SKM-1 treated with dmso at 0.1 percent for 144 hours (cell line): Measurements from ENCODE around the gene KLHL40.
A peak's percentile ranks its signal among the peaks of the same experiment; 100 is the strongest.

Source experiments
- DNase-seq: peaks from one replicate; lab custom pipeline; 2025; ENCODE audit not compliant: unreplicated experiment; lab: John Stamatoyannopoulos, UW

The KLHL40 gene

DNA sequence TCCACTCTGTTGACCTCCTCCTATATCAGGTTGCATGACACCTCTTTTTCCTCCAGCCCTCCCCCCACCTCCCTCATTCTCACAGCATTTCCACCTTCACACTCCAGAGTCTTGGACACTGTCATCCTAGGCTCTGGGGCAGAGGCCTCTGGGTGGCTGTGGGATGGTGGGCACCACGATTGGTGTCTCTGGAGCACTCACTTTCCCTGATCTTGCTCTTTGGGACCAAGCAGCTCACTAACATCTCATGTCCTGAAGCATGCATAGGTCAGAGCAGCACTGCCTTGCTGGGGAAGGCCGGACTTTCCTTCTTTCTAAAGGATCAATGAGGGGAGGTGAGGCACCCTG, 16.9 kb upstream of the KLHL40 start:
- no peak for DNase-seq

DNA sequence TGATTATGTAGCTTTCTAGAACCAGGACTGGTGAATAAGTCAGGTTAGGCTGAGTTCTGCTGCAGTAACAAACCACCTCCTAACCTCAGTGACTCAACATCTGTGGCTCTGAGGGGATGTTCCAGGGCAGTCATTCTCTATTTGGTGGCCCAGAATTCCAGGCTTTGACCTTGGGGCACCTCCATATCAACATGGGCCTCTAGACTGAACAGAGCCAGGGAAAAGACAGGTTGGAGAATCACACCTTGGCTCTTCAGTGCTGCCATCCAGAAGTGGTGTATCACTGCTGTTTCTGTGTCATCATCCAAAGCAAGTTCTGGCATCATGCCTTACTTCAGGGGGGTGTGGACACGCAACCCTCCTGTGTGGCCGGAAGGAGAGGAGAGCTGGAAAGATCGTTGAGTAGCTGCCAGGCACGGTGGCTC, 16.5 kb upstream of the KLHL40 start:
- DNase-seq = no peak

DNA sequence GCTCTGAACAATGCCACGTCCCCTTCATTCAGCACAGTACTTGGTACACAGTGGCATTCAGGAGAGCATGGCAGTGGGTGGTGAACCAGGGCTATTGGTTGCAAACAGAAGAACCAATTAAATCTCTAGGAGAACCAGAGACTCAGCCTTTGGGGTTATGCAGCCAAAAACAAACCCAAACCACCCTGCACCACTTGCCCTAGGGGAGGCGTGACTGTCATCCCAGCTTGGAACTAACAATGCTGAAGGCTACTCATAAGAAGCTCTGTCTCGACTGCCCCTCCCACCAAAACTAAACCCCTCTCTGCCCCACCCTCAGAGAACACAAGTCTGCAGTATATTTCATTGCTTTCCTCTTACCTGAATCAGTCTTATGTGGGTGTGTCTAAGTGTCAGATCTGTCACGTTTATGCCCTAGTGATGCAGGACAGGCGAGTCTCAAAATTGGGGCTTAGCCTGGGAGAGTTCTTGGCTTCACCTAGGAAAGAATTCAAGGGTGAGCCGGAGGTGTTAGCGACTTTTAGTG, 15.2 kb upstream of the KLHL40 start:
- no peak for DNase-seq

DNA sequence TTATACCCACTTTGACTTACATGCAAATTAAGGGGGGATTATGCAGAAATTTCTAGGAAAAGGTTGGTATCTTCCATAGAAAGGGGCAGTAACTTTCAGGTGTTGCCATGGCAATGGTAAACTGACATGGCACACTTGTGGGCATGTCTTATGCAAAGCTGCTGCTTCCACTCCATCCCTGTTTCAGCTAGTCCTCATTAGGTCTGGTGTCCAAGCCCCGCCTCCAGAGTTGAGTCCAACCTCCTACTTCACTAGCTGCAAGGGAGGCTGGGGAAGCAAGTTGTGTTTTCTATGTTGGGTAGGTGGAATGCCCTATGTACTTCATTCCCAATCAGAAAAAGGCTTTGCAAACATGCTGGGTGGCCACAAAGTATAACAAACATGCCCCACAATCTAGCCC, 14.7 kb upstream of the KLHL40 start:
- DNase-seq = no peak

- DNase-seq = no peak
These were observed 12.8 kb upstream of the KLHL40 start for GRCh38 chr3:42672515-42672914.

- no peak for DNase-seq
These were observed 12.3 kb upstream of the KLHL40 start for GRCh38 chr3:42673082-42673481.

GRCh38 chr3:42674146-42674545, 11.2 kb upstream of the KLHL40 start:
- no peak for DNase-seq

GRCh38 chr3:42675909-42676308, 9.4 kb upstream of the KLHL40 start:
- DNase-seq = no peak

DNA sequence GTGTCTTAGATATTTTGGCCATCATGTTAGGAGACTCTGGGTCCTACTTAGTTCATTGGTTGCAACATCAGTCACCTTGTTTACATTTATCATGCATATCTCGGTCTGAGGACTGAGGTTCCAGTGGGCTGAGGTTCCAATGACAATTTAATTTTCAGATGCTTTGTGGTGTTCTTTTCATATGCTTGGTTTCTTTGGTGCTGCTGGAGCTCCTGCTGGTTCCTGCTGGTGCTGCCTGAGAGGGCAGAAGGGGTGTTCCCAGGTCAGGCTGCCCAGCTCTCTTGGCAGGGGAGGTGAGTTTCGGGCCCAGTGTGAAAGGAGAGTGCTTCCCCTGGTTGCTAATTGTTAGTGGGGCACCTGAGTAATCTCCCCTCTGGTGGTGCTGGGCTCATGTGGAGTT, 6.9 kb upstream of the KLHL40 start:
- no peak for DNase-seq

DNA sequence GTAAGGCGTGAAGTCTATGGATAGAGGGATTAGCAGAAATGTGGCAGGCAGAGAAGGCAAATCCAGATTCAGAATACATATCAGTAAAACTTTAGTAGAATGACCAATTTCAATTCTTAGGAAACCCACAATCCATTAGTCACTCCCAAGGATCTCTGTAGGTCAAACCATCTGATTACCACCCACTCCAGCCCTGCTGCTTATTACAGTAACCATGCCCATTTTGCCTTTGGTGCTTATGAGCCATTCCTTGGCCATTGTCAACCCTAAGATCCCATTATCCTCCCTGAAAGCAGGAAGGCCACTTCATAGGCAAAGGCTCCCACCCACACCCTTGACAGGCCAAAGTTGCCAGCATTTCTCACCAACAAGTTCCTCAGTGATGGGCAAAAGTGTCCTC, 5.1 kb upstream of the KLHL40 start:
- DNase-seq = no peak

DNA sequence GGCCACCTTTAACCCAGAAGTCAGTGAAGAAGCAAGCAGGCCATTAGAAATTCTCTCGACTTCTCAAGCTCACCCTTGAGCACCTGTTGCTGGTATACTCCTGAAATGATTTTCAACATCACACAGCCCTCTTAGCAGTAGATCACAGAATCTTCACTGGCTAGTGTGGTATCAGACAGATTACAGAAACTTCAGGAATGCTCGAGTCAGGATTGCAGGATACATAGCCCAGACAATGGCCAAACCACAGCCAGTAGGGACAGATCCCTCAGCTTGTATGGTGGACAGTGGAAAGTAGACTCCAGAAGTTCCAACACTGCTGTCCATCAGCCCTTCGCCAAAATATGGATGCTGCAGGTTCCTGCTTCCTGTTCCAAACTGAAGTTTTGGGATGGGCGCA, 4.5 kb upstream of the KLHL40 start:
- no peak for DNase-seq

DNA sequence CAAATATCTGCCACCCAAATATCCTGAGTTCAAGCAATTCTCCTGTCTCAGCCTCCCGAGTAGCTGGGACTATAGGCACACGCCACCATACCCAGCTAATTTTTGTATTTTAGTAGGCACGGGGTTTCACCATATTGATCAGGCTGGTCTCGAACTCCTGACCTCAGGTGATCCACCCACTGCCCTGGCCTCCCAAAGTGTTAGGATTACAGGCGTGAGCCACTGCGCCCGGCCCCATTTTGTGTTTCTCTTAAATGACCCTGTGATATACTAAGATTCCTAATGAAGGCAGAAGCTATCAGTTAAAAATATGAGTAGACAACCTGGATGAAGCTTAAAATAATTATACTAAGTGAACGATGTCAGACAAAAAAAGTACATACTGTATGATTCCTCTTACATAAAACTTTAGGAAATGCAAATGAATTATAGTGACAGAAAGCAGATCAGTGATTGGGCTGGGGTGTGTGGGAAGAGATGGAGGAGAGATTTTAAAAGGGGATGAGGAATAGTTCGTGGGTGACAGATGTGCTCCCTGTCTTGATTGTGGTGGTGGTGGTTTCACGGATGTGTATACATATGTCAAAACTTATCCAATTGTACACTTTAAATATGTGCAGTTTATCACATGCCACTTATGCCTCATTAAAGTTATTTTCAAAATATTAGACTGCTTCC, 3.8 kb upstream of the KLHL40 start:
- no peak for DNase-seq

GRCh38 chr3:42682301-42683070, 2.9 kb upstream of the KLHL40 start:
- DNase-seq = no peak

GRCh38 chr3:42683875-42684598, 1.3 kb upstream of the KLHL40 start:
- DNase-seq = peak; percentile 20

GRCh38 chr3:42684632-42685362, 540 bp upstream of the KLHL40 start:
- DNase-seq = no peak

DNA sequence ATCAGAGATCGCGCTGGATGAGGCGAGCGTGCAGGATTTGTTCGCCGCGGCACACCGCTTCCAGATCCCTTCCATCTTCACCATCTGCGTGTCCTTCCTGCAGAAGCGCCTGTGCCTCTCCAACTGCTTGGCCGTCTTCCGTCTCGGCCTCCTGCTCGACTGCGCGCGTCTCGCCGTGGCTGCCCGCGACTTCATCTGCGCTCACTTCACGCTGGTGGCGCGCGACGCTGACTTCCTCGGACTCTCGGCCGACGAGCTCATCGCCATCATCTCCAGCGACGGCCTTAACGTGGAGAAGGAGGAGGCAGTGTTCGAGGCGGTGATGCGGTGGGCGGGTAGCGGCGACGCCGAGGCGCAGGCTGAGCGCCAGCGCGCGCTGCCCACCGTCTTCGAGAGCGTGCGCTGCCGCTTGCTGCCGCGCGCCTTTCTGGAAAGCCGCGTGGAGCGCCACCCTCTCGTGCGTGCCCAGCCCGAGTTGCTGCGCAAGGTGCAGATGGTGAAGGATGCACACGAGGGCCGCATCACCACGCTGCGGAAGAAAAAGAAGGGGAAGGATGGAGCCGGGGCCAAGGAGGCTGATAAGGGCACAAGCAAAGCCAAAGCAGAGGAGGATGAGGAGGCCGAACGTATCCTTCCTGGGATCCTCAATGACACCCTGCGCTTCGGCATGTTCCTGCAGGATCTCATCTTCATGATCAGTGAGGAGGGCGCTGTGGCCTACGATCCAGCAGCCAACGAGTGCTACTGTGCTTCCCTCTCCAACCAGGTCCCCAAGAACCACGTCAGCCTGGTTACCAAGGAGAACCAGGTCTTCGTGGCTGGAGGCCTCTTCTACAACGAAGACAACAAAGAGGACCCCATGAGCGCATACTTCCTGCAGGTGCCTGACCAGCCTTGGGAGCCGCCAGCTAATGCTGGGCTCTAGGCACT, 819 bp downstream of the KLHL40 start:
- no peak for DNase-seq

DNA sequence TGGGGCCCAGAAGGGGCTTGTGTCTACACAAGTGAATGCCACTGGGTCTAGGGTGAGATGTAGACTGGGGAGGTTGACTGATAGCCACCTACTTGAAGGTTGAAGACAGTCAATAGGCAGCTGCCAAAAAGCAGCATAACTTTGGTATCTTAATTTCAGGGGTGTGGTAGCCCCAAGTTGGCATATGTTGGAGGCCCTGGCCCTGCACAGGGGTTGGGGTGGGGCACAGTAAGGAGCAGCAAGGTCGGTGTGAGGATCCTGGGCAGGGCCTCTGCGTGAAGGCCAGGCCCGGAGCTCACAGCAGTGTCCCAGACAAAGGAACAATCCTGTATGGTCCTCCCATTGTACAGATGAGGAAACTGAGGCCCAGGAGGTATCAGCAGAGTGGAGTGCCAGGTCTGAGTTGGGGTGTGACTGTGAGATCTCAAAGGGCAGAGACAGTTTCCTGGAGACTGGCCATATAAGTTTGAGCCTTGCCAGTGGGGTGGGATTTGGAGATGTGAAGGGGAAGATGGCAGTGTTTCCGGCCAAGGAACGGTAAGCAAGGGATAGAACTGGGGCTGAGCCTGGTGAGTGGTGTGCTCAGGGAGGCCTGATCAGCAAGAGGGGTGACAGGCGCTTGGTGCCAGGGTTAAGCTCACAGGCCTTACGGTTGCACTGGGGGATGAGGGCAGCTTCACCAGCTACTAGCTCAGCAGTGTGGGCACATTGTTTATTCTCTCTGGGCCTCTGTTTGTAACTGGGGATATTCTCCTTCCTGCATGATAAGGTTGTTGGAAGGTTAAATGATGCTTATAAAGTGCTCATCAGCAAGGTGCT, 1.7 kb downstream of the KLHL40 start:
- DNase-seq = no peak

GRCh38 chr3:42688016-42688415, 2.7 kb downstream of the KLHL40 start:
- DNase-seq = no peak
